CD4-positive, alpha-beta T cell treated with Interleukin-17A for 1 hour (primary cell): ENCODE data around the gene SNRNP35.
"Not testable (repeated sequence)": the region's sequence is repeated elsewhere in the genome, so short reads cannot be mapped to it uniquely, and the experiment has no call there.

ENCODE experiments used
- DNase-seq: peaks from one replicate; pipeline ENCODE4 v3.0.0-alpha.2; 2020

The SNRNP35 gene

GRCh38 chr12:123457980-123458779 lies at the start of gene SNRNP35:
Gene SNRNP35 (plus strand): TSS chr12:123458139. CDS start chr12:123465541, 7,402 bp downstream.
- peak; percentile 90 for DNase-seq

- not testable (repeated sequence) for DNase-seq
Observed at GRCh38 chr12:123408619-123409018, 49.3 kb upstream of the SNRNP35 start.

DNA sequence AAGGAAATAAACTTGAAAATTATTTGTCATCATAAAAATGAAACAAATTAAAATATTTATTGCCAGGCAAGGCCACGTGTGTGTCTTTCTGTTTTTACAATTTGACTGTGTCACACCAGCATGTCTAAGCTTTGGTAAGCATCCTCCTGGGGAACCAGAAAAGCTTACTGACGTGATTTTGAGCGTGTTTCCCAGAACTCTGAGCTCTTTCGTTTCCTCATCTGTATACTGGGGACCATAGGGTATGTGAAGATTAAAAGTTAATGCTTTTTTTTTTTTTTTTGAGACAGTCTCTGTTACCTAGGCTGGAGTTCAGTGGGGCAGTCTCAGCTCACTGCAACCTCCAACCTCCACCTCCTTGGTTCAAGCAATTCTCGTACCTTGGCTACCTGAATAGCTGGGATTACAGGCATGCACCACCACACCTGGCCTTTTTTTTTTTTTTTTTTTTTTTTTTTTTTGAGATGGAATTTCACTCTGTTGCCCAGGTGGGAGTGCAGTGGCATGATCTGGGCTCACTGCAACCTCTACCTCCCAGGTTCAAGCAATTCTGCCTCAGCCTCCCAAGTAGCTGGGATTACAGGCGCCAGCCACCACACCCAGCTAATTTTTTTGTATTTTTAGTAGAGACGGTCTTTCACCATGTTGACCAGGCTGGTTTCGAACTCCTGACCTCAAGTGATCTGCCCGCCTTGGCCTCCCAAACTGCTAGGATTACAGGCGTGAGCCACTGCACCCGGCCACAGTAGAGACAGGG lies 48.5 kb upstream of the SNRNP35 start:
- DNase-seq, result not testable (repeated sequence)

- DNase-seq, result no peak
Observed at GRCh38 chr12:123410041-123410412, 47.9 kb upstream of the SNRNP35 start.

- no peak for DNase-seq
Observed at GRCh38 chr12:123421314-123421713, 36.6 kb upstream of the SNRNP35 start.

GRCh38 chr12:123427036-123427769 lies 30.7 kb upstream of the SNRNP35 start:
- DNase-seq, result peak; percentile 80

DNA sequence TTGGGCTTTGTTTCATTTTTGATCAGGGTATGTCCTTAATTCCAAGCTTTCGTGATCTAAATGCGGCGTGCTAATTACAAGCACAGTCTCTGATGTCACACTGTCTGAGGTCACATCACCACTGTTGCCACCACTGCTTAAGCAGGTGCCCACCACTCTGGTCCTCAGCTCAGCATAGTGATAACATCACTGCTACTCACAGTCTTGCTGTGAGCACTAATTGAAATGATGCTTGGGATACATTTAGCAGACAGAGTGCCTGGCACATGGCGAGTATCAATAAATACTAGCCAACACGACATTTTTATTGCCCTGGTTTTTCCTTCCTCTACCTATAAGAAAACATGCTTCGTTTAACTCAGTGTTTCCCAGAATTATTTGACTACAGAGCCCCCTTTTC lies 29.3 kb upstream of the SNRNP35 start:
- no peak for DNase-seq

DNA sequence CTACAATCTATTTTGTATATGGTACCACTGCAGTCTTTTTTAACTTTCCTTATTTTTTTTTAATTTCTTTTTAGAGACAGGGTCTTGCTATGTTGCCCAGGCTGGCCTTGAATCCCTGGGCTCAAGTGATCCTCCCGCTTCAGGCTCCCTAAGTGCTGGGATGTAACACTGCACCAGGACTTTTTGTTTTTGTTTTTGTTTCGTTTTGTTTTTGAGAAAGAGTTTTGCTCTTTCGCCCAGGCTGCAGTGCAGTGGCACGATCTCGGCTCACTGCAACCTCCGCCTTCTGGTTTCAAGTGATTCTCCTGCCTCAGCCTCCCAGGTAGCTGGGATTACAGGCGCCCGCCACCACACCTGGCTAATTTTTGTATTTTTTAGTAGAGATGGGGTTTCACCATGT lies 28.8 kb upstream of the SNRNP35 start:
- not testable (repeated sequence) for DNase-seq

DNA sequence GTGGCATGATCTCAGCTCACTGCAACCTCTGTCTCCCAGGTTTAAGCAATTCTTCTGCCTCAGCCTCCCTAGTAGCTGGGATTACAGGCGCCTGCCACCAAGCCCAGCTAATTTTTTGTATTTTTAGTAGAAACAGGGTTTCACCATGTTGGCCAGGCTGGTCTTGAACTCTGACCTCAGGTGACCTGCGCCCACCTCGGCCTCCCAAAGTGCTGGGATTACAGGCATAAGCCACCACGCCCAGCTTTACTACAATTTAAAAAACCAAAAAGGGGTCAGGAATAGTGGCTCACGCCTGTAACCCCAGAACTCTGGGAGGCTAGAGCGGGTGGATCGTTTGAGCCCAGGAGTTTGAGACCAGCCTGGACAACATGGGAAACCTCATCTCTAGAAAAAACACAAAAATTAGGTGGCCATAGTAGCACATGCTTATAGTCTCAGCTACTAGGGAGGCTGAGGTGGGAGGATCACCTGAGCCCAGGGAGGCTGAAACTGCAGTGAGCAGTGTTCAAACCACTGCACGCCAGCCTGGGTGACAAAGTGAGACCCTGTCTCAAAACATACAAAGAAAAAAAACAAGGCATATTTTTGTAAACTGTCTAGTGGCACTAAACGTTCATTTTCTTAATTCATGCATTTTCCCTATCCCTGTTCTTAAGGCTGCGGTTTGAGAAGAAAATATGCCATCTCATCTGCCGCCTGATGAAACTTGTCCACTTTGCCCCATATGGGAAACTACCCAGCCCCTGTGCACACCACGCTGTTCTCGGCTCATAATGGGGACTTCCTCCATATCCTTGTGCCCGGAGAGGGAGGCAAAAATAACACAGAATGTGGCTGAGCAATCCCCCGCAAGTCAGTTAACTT lies 25.8 kb upstream of the SNRNP35 start:
- DNase-seq, result peak; percentile 67

- no peak for DNase-seq
Observed at GRCh38 chr12:123433615-123434014, 24.3 kb upstream of the SNRNP35 start.

DNA sequence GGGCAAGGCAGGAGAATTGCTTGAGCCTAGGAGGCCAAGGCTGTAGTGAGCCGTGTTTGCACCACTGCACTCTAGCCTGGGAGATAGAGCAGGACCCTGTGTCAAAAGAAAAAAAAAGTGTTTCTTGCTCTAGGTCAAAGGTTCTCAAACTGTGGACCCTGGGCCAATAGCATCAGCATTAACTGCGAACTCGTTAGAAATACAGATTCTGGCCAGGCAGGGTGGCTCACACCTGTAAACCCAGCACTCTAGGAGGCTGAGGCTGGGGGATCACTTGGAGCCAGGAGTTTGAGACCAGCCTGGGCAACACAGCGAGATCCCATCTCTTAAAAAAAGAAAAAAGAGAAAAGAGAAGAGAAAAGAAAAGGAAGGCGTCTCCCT lies 22.3 kb upstream of the SNRNP35 start:
- peak; percentile 23 for DNase-seq

DNA sequence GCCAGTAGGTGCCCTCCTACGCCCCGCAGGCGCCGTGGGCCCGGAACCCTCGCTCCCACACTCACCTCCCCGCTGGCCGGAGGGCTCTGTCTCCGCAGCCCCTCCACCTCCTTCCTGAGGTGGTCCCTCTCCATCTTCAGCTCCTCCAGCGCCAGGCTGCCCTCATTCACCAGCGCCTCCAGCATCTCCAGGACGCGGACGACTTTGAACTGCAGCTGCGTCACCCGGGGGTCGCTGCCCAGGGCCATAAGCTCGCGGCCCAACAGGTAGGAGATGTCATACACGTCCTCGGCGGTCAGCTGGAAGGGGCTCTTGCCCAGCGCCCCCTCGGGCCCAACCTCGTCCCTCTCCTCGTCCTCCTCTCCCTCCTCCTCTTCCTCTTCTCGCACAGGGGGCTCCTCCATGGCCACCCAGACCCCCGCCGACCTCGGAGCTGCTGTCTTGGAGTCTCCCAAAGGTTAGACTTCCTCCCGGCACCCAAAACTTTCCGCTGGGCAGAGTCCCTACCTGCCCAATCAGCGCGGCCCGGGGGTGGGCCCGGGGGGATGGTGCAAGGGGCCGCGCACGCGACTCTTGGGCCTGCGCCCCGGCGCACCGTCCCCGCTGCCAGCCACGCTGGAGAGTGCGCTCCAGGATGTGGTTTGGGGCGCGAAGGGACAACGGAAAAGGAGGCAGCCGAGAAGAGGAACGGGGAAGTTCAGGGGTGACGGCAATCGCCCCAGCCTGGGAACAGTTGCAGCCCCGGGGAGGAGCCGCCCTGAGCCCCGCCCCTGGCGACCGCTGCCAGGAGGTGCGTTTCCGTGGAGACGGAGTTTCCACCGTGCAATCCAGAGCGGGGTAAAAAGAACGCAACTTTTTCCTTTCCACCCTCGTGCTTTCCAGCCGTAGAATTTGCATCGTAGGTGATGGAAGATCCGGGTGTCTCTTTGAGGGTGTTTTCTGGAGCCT lies 21.6 kb upstream of the SNRNP35 start, which contains the start of gene RILPL2:
Gene RILPL2 (minus strand): TSS at position 668 of the 948 bp plus-strand sequence. CDS start 264 bp downstream, at position 404.
- peak; percentile 95 for DNase-seq

GRCh38 chr12:123441523-123442164 lies 16.3 kb upstream of the SNRNP35 start:
- no peak for DNase-seq

DNA sequence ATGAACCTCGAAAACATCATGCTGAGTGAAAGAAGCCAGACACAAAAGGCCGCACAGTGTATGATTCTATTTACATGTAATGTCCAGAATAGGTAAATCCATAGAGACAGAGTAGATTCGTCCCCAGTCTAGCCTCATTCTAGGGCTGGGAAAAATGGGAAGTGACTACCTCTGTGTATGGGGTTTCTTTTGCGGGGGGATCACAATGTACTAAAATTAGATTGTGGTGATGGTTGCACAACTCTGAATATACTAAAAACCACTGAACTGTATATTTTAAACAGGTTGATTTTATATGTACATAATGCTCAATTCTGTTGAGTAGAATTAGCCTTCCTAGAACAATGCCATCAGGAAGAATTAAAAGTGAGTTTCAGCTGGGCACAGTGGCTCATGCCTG lies 15.2 kb upstream of the SNRNP35 start:
- no peak for DNase-seq

GRCh38 chr12:123444092-123445026 lies 13.6 kb upstream of the SNRNP35 start:
- DNase-seq, result no peak

DNA sequence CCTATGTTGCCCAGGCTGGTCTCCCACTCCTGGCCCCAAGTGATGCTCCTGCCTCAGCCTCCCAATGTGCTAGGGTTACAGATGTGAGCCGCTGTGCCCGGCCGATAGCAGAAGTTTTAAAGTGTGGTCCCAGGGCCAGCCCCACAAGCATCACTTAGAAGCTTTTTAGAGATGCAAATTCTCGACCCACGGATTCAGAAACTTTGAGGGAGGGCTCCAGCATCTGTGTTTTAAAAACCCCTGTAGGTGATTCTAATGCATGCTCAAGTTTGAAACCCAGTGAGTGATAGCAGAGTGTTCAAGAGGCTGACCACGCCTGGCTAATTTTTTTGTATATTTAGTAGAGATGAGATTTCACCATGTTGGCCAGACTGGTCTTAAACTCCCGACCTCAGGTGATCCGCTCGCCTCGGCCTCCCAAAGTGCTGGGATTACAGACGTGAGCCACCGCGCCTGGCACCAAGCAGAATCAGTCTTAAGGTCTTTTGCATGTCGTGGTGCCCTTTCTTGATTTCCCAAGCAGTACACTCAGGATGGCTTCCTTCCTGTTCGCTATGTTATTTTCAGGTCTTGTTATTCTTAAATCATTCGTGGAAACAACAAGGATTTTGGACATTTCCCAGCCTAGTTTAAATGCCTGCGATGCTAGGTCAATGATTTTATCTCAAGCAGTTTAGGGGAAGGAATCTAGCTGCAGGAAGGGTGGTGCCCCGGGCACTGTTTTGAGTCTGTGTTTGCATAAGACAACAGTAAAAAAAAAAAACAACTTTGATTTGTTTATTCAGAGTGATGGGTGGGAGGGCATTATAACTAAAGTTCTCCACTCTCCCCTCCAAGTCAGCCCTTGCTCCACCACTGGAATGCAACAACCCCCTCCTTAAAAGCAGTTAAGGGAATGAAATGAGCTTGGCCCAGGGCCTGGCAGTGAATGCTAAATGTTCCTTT lies 12.3 kb upstream of the SNRNP35 start:
- DNase-seq, result no peak

GRCh38 chr12:123446333-123446713 lies 11.6 kb upstream of the SNRNP35 start:
- no peak for DNase-seq

GRCh38 chr12:123449249-123449733 lies 8.6 kb upstream of the SNRNP35 start:
- no peak for DNase-seq
